Right atrium auricular region (tissue), 2 donors: ENCODE data around the gene JAK3. TPM values are rescaled to one million over a fixed set of nuclear protein-coding genes. Genes with fewer than 3 reads are reported as not detected.
"Not testable (repeated sequence)": the region's sequence is repeated elsewhere in the genome, so short reads cannot be mapped to it uniquely, and the experiment has no call there.

Experiments used
- DNase-seq: peaks from one replicate; pipeline ENCODE4 v3.0.0-alpha.2; 2019; ENCODE audit warnings: low spot score
- H3K27ac ChIP-seq, 2 donors: fragments of 200-600 bp; sonication (generic); 1 replicate in 1 of 2; 2 replicates in 1 of 2; pipeline ENCODE4 v1.5.1; 2016 to 2019
- H3K27me3 ChIP-seq, 2 donors: fragments of 200-600 bp; sonication (generic); one replicate each; pipeline versions ENCODE4 v1.5.1 to v1.6.0; 2017 to 2019
- H3K36me3 ChIP-seq: fragments of 200-600 bp; sonication (generic); one replicate; pipeline ENCODE4 v1.5.1; 2016
- H3K4me1 ChIP-seq, 2 donors: fragments of 200-600 bp; sonication (generic); one replicate each; pipeline versions ENCODE4 v1.5.1 to v1.6.0; 2017 to 2019
- H3K4me3 ChIP-seq, 2 donors: fragments of 200-600 bp; sonication (generic); 1 replicate in 1 of 2; 2 replicates in 1 of 2; pipeline ENCODE4 v1.5.1; 2017 to 2019; ENCODE audit warnings: mild to moderate bottlenecking in 1 of 2, moderate library complexity in 1 of 2
- H3K9me3 ChIP-seq, 2 donors: fragments of 200-600 bp; sonication (generic); one replicate each; pipeline ENCODE4 v1.5.1; 2019
- total RNA-seq, 2 donors: library from RNA; depleted of rRNA; stranded (reverse); fragments of >200 nt; gene quantifications; one replicate each; pipeline ENCODE4 v1.1.0, GENCODE V29; 2016
- TF ChIP-seq, protein P1 (sequence below), 2 donors: fragments of 200-600 bp; sonication (generic); IDR thresholded peaks; one replicate each; pipeline ENCODE4 v1.5.1; 2019; ENCODE audit warnings: antibody characterized with exemption in 2 of 2

The JAK3 gene
- total RNA-seq, 2 donors from 2014 or later, result 0.93 to 4.0 TPM

DNA sequence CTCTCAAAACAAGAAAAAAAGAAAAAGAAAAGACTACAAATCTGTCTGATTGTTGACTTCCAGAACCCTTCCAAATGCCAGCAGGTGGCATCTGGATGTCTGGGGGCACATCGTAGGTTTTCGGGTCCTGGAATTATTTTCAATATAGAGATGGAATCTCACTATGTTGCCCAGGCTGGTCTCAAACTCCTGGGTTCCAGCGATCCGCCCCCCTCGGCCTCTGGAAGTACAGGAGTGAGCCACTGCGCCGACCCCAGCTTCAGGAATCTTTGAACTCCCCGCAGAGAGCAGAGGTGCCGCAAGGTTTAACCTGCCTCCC lies 53.4 kb downstream of the JAK3 start:
- TF ChIP-seq, protein P1, sequence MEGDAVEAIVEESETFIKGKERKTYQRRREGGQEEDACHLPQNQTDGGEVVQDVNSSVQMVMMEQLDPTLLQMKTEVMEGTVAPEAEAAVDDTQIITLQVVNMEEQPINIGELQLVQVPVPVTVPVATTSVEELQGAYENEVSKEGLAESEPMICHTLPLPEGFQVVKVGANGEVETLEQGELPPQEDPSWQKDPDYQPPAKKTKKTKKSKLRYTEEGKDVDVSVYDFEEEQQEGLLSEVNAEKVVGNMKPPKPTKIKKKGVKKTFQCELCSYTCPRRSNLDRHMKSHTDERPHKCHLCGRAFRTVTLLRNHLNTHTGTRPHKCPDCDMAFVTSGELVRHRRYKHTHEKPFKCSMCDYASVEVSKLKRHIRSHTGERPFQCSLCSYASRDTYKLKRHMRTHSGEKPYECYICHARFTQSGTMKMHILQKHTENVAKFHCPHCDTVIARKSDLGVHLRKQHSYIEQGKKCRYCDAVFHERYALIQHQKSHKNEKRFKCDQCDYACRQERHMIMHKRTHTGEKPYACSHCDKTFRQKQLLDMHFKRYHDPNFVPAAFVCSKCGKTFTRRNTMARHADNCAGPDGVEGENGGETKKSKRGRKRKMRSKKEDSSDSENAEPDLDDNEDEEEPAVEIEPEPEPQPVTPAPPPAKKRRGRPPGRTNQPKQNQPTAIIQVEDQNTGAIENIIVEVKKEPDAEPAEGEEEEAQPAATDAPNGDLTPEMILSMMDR (IDR thresholded peaks at IDR 0.05), result no peak
- Histone ChIP-seq H3K36me3 (no peaks in the 10 kb centered on the region), H3K4me1 (peaks cover 0 to 8% of the 10 kb centered on the region in 2 donors), H3K4me3 (no peak overlapping the region), H3K27me3 (peaks cover 8 to 15% of the 10 kb centered on the region in 2 donors), H3K9me3 (no peaks in the 10 kb centered on the region), H3K27ac (no peak overlapping the region)
- DNase-seq, result no peak

DNA sequence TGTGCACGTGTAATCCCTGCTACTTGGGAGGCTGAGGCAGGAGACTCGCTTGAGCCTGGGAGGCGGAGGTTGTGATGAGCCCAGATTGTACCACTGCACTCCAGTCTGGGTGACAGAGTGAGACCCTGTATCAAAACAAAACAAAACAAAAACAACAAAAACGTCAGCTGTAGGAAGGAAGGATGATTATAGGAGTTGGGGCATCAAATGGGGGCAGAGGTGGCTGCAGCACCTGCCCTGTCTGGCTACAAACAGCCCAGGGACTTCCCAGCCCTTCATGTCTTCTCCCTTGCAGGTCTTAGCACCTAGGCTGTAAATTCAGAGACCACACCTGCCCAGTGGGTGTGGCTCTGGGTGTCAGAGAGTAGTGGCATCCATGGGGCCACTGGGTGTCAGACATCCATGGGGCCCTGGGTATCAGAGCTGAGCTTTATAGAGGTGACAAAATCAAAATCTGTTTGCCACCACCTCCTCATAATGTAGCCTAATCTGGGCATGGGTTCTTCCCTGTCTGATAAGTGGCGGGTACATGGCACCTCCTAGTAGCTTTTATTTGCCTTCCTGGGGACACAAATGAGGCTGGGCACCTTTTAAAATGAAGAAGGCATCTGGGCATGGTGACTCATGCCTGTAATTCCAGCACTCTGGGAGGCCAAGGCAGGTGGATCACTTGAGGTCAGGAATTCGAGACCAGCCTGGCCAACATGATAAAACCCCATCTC lies 57.6 kb downstream of the JAK3 start:
- no peaks in the 10 kb centered on the region for H3K9me3 ChIP-seq
- TF ChIP-seq, protein P1 (IDR thresholded peaks at IDR 0.05), result no peak
- no peak overlapping the region for H3K4me3 ChIP-seq
- no peak for DNase-seq
- no peak overlapping the region for H3K27ac ChIP-seq
- H3K4me1 ChIP-seq, result peaks cover 0 to 6% of the 10 kb centered on the region in 2 donors
- peaks cover 8 to 10% of the 10 kb centered on the region in 2 donors for H3K27me3 ChIP-seq
- no peaks in the 10 kb centered on the region for H3K36me3 ChIP-seq

DNA sequence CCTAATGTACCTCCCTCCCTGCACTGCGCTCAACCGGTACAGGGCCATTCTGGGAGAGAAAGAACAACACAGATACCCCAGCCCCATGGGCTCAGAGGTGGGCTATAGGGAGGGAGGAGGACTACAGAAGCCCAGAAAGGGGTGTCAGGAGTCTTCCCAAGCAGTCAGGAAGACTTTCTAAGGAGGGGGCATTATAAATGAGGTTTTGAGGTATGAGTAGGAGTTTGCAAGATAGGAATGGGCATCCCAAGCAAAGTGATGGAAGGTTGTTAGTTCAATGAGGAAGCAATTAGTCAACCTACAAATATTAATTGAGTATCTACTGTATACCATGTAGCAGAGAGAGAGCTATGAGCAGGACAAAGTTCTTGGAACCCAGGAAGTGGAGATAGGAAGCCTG lies 59.1 kb downstream of the JAK3 start:
- Histone ChIP-seq H3K9me3 (no peaks in the 10 kb centered on the region), H3K36me3 (no peaks in the 10 kb centered on the region), H3K4me3 (no peak overlapping the region), H3K27ac (no peak overlapping the region), H3K4me1 (no peaks in the 10 kb centered on the region), H3K27me3 (peaks cover 0 to 2% of the 10 kb centered on the region in 2 donors)
- TF ChIP-seq, protein P1 (IDR thresholded peaks at IDR 0.05), result no peak
- no peak for DNase-seq

DNA sequence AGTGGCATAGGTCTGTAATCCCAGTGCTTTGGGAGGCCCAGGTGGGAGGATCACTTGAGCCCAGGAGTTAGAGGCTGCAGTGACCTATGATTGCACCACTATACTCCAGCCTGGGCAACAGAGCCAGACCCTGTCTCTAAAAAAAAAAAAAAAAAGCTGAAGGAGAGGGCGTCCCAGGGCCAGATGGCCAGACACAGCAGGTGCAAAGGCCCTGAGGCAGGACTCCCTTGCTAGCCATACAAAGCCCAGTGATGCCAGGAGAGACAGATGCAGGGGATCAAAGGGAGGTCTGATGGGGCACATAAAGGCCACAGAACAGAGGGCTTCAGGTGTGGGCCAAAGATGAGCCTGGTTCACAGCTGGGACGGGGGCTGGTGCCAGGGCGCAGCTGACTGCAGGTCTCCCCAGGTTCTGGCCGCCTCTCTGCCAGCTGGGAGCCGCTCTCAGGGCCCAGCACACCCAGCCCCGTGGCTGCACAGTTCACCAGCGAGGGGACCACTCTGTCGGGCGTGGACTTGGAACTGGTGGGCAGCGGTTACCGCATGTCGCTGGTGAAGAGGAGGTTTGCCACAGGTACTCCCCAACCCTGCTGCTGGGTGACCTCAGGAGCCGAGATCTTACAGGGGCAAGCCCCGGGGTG lies 60.4 kb downstream of the JAK3 start:
- Histone ChIP-seq H3K27me3 (no peaks in the 10 kb centered on the region), H3K4me3 (no peak overlapping the region), H3K4me1 (no peaks in the 10 kb centered on the region), H3K36me3 (no peaks in the 10 kb centered on the region), H3K9me3 (no peaks in the 10 kb centered on the region), H3K27ac (no peak overlapping the region)
- no peak for DNase-seq
- TF ChIP-seq, protein P1 (IDR thresholded peaks at IDR 0.05), result no peak

DNA sequence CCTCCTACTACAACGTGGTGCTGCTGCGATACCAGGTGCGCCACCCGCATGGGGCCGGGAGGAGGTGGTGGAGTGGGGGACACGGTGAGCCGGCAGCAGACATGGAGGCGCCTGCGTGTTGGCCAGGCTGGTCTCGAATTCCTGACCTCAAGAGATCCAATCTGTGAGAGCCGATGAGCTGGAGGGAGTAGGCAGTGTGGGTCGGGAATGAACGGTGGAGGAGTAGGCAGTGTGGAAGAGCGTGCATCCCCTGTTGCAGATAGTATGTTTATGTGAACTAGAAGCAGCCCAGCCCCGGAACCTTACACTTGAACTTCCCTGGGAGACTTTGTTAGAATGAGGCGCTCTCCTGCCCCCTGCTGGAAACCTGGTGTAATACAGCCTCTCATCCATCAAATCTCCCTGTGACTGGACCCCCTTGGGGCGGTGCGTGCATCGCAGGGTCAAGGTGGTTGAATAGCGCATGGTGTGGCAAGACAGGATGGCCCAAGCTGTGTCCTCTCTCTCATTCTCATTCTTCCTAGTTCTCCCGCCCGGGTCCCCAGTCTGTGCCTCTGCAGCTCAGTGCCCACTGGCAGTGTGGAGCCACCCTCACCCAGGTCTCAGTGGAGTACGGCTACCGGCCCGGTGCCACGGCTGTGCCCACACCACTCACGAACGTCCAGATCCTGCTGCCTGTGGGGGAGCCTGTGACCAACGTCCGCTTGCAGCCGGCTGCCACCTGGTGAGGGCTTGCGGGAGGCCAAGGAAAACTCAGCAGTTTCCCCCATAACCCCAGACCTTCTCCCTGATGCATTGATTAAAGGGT lies 63.4 kb downstream of the JAK3 start:
- H3K36me3 ChIP-seq, result no peaks in the 10 kb centered on the region
- H3K4me3 ChIP-seq, result no peak overlapping the region
- peak; percentile 78 for DNase-seq
- no peaks in the 10 kb centered on the region for H3K27me3 ChIP-seq
- H3K4me1 ChIP-seq, result no peaks in the 10 kb centered on the region
- no peaks in the 10 kb centered on the region for H3K9me3 ChIP-seq
- no peak overlapping the region for H3K27ac ChIP-seq
- TF ChIP-seq, protein P1 (IDR thresholded peaks at IDR 0.05), result peak; percentile 68 to 82

DNA sequence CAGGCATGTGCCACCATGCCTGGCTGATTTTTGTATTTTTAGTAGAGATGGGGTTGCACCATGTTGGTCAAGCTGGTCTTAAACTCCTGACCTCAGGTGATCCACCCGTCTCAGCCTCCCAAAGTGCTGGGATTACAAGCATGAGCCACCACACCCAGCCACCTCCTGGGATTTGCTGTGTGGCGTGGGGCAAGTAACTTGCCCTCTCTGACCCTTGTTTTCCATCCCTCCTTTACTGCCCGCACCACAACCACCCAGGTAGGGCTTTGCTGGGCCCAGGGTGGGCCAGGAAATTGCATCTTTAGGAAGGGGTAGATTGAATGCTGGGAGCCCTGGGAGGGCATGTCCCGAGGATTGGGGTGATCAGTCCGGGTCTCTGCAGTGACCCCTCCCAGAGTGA lies 64.1 kb downstream of the JAK3 start:
- H3K27ac ChIP-seq, H3K4me1 ChIP-seq, H3K9me3 ChIP-seq, H3K4me3 ChIP-seq, H3K36me3 ChIP-seq, H3K27me3 ChIP-seq, DNase-seq: not testable (repeated sequence)
